Erythroblast (primary cell): ENCODE measurements around the gene KIAA1958.

Experiments used
- GATA1 ChIP-seq: IDR thresholded peaks from 2 replicates; pipeline ENCODE4 v1.6.1; 2011; ENCODE audit warnings: low read depth, mild to moderate bottlenecking, control low read depth, low read length, moderate library complexity
- POLR2A ChIP-seq: IDR thresholded peaks from 2 replicates; pipeline ENCODE4 v1.6.1; 2011; ENCODE audit warnings: mild to moderate bottlenecking, low read length

DNA sequence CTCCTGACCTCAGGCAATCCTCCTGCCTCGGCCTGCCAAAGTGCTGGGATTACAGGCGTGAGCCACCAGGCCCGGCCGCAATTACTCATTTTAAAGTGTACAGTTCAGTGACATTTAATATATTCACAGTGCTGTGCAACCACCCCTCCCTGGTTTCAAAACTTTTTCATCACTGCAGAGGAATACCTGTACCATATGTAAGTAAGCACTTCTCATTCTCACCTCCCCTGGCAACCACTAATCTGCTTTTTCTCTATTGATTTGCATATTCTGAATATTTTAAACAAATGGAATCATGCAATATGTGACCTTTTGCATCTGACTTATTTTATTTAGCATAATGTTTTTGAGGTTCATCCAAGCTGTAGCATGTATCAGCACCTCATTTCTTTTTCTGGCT lies 21.3 kb upstream of the KIAA1958 start:
- TF ChIP-seq POLR2A (no peak), GATA1 (no peak)
